SK-N-SH treated with all-trans-retinoic acid at 6 μM for 48 hours (cell line): ENCODE data around the gene XRN2.

Experiments
- ATAC-seq: fragments of 200-7000 bp; cut with Tn5 transposase; 3 replicates; pipeline ENCODE4 v1.9.1; 2020; ENCODE audit warnings: mild to moderate bottlenecking, moderate library complexity
- ARNTL ChIP-seq: fragments of 450-650 bp; formaldehyde crosslinking; IDR thresholded peaks from 2 replicates; pipeline ENCODE4 v1.5.0; 2020; ENCODE audit warnings: low read depth, mild to moderate bottlenecking, moderate library complexity, borderline replicate concordance
- BACH2 ChIP-seq: fragments of 250-450 bp; sonication (Bioruptor Pico); IDR thresholded peaks from 2 replicates; pipeline ENCODE4 v1.9.0; 2021; ENCODE audit warnings: mild to moderate bottlenecking, borderline replicate concordance
- CSDC2 ChIP-seq: fragments of 250-450 bp; sonication (Bioruptor Pico); IDR thresholded peaks from 2 replicates; pipeline ENCODE4 v1.5.0; 2020; ENCODE audit warnings: mild to moderate bottlenecking, moderate library complexity
- CSRNP3 ChIP-seq: fragments of 250-450 bp; sonication (Bioruptor Pico); IDR thresholded peaks from 2 replicates; pipeline ENCODE4 v1.5.1; 2021; ENCODE audit warnings: mild to moderate bottlenecking, moderate library complexity
- ESRRG ChIP-seq: fragments of 250-450 bp; sonication (Bioruptor Pico); IDR thresholded peaks from 2 replicates; pipeline ENCODE4 v1.6.1; 2021; ENCODE audit warnings: mild to moderate bottlenecking
- GLIS3 ChIP-seq: fragments of 250-450 bp; sonication (Bioruptor Pico); IDR thresholded peaks from 2 replicates; pipeline ENCODE4 v1.5.0; 2020; ENCODE audit warnings: mild to moderate bottlenecking, moderate library complexity
- ISL1 ChIP-seq: fragments of 250-450 bp; sonication (Bioruptor Pico); IDR thresholded peaks from 2 replicates; pipeline ENCODE4 v2.1.2; 2022; ENCODE audit warnings: mild to moderate bottlenecking, moderate library complexity
- OSR1 ChIP-seq: fragments of 250-450 bp; sonication (Bioruptor Pico); IDR thresholded peaks from 2 replicates; pipeline ENCODE4 v1.8.0; 2022; ENCODE audit warnings: moderate library complexity, mild to moderate bottlenecking, inconsistent platforms
- PATZ1 ChIP-seq: fragments of 250-450 bp; sonication (Bioruptor Pico); IDR thresholded peaks from 2 replicates; pipeline ENCODE4 v1.8.0; 2020; ENCODE audit warnings: mild to moderate bottlenecking, moderate library complexity, borderline replicate concordance
- POU6F1 ChIP-seq: fragments of 250-450 bp; sonication (Bioruptor Pico); IDR thresholded peaks from 2 replicates; pipeline ENCODE4 v1.8.0; 2021; ENCODE audit warnings: low read depth, mild to moderate bottlenecking, moderate library complexity, borderline replicate concordance
- PPARA ChIP-seq: fragments of 250-450 bp; sonication (Bioruptor Pico); IDR thresholded peaks from 2 replicates; pipeline ENCODE4 v1.5.0; 2020; ENCODE audit warnings: mild to moderate bottlenecking, borderline replicate concordance
- RARB ChIP-seq: fragments of 250-450 bp; sonication (Bioruptor Pico); IDR thresholded peaks from 2 replicates; pipeline ENCODE4 v1.8.0; 2021; ENCODE audit warnings: mild to moderate bottlenecking, moderate library complexity
- SNAI2 ChIP-seq: fragments of 250-450 bp; sonication (Bioruptor Pico); IDR thresholded peaks from 2 replicates; pipeline ENCODE4 v1.5.0; 2020; ENCODE audit warnings: mild to moderate bottlenecking, moderate library complexity
- TCF4 ChIP-seq: fragments of 250-450 bp; sonication (Bioruptor Pico); IDR thresholded peaks from 2 replicates; pipeline ENCODE4 v1.8.0; 2021; ENCODE audit warnings: mild to moderate bottlenecking, moderate library complexity, borderline replicate concordance
- TOX ChIP-seq: fragments of 250-450 bp; sonication (Bioruptor Pico); IDR thresholded peaks from 2 replicates; pipeline ENCODE4 v1.8.0; 2021; ENCODE audit warnings: mild to moderate bottlenecking, moderate library complexity, borderline replicate concordance
- ZC3H10 ChIP-seq: fragments of 250-450 bp; sonication (Bioruptor Pico); IDR thresholded peaks from 2 replicates; pipeline ENCODE4 v1.5.1; 2021; ENCODE audit warnings: mild to moderate bottlenecking, moderate library complexity
- ZFP3 ChIP-seq: fragments of 250-450 bp; sonication (Bioruptor Pico); IDR thresholded peaks from 2 replicates; pipeline ENCODE4 v1.5.0; 2020; ENCODE audit warnings: mild to moderate bottlenecking, moderate library complexity
- ZFP30 ChIP-seq: fragments of 450-650 bp; formaldehyde crosslinking; IDR thresholded peaks from 2 replicates; pipeline ENCODE4 v1.5.0; 2022; ENCODE audit warnings: mild to moderate bottlenecking, moderate library complexity
- ZNF565 ChIP-seq: fragments of 450-650 bp; formaldehyde crosslinking; conservative IDR thresholded peaks from 2 replicates; pipeline ENCODE4 v1.5.0; 2020; ENCODE audit warnings: low read depth, mild to moderate bottlenecking, moderate library complexity
- ZNF8 ChIP-seq: fragments of 450-650 bp; formaldehyde crosslinking; IDR thresholded peaks from 2 replicates; pipeline ENCODE4 v1.5.0; 2020; ENCODE audit warnings: mild to moderate bottlenecking, moderate library complexity
- TF ChIP-seq, protein P1 (sequence below): fragments of 250-450 bp; sonication (Bioruptor Pico); IDR thresholded peaks from 2 replicates; pipeline ENCODE4 v1.5.1; 2020; ENCODE audit warnings: low read depth, mild to moderate bottlenecking, moderate library complexity

The XRN2 gene

GRCh38 chr20:21325296-21325695 is 22.2 kb downstream of the XRN2 start:
- no peak for ATAC-seq
- TF ChIP-seq RARB (no peak), ZNF565 (CRISPR knock-in tag) (no peak), ISL1 (CRISPR knock-in tag) (no peak), PPARA (no peak), GLIS3 (no peak), ZFP30 (CRISPR knock-in tag) (no peak), ARNTL (CRISPR knock-in tag) (no peak), BACH2 (CRISPR knock-in tag) (no peak), ZC3H10 (CRISPR knock-in tag) (no peak)

- TF ChIP-seq GLIS3: no peak
- TF ChIP-seq SNAI2: no peak
- TF ChIP-seq CSRNP3: no peak
- no peak for TF ChIP-seq ZFP30 (CRISPR knock-in tag)
- no peak for TF ChIP-seq ARNTL (CRISPR knock-in tag)
- TF ChIP-seq TOX (CRISPR knock-in tag): no peak
- no peak for TF ChIP-seq ZC3H10 (CRISPR knock-in tag)
- ATAC-seq: no peak
Observed at GRCh38 chr20:21326700-21327099, 23.6 kb downstream of the XRN2 start.

DNA sequence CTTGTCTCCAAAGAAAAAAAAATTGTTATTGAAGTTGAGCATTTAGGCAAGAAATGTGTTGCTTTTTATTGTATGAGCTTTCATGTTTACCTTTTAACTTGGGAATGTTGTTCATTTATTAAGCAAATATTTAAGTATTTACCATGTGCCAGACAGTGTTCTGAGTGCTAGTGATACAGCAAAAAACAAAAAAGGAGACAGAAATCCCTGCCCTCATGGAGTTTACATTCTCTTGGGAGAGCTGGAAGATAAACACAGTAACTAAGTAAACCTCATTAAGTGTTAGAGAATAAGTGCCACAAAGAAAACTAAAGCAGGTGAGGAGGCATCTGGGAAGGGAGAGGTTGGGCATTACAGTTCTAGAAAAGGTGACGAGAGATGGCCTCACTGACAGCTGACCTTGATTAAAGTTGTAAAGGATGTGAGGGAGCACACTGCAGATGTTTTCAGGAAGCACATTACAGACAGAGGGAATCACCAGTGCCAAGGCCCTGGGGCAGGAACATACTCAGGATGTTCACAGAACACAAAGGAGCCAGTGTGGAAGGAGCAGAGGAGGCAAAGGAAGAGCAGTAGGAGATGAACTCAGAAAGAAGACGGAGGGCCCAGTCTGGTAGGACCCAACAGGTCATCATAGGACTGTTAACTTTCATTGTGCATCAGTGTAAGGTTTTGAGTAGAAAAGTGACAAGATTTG is 33.5 kb downstream of the XRN2 start:
- ATAC-seq: no peak

GRCh38 chr20:21338291-21338690 is 35.2 kb downstream of the XRN2 start:
- no peak for TF ChIP-seq GLIS3
- TF ChIP-seq BACH2 (CRISPR knock-in tag): no peak
- no peak for TF ChIP-seq POU6F1 (CRISPR knock-in tag)
- TF ChIP-seq ZNF565 (CRISPR knock-in tag): no peak
- no peak for TF ChIP-seq TOX (CRISPR knock-in tag)
- no peak for TF ChIP-seq ZC3H10 (CRISPR knock-in tag)
- TF ChIP-seq ARNTL (CRISPR knock-in tag): no peak
- TF ChIP-seq TCF4 (CRISPR knock-in tag): no peak
- TF ChIP-seq ISL1 (CRISPR knock-in tag): no peak
- TF ChIP-seq ESRRG (CRISPR knock-in tag): no peak
- TF ChIP-seq ZNF8 (CRISPR knock-in tag): no peak
- no peak for TF ChIP-seq PPARA
- TF ChIP-seq CSDC2 (CRISPR knock-in tag): no peak
- TF ChIP-seq, protein P1, sequence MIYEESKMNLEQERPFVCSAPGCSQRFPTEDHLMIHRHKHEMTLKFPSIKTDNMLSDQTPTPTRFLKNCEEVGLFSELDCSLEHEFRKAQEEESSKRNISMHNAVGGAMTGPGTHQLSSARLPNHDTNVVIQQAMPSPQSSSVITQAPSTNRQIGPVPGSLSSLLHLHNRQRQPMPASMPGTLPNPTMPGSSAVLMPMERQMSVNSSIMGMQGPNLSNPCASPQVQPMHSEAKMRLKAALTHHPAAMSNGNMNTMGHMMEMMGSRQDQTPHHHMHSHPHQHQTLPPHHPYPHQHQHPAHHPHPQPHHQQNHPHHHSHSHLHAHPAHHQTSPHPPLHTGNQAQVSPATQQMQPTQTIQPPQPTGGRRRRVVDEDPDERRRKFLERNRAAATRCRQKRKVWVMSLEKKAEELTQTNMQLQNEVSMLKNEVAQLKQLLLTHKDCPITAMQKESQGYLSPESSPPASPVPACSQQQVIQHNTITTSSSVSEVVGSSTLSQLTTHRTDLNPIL: no peak
- no peak for ATAC-seq

More for the DNA sequence above, 33.5 kb downstream of the XRN2 start:
- no peak for TF ChIP-seq RARB
- TF ChIP-seq ARNTL (CRISPR knock-in tag): no peak
- TF ChIP-seq TOX (CRISPR knock-in tag): no peak
- TF ChIP-seq ZNF8 (CRISPR knock-in tag): no peak
- TF ChIP-seq, protein P1: no peak
- no peak for TF ChIP-seq TCF4 (CRISPR knock-in tag)
- no peak for TF ChIP-seq GLIS3
- no peak for TF ChIP-seq SNAI2
- TF ChIP-seq CSRNP3: no peak
- TF ChIP-seq OSR1 (CRISPR knock-in tag): no peak
- no peak for TF ChIP-seq ZFP3 (CRISPR knock-in tag)
- no peak for TF ChIP-seq ZC3H10 (CRISPR knock-in tag)
- no peak for TF ChIP-seq PATZ1 (CRISPR knock-in tag)
- no peak for TF ChIP-seq ISL1 (CRISPR knock-in tag)
